GM12872 (cell line): ENCODE data around the gene SAP25.

Experiments used
- TF ChIP-seq, protein P1 (sequence below): IDR thresholded peaks from 3 replicates; pipeline ENCODE4 v1.5.1; 2011; ENCODE audit warnings: low read depth, mild to moderate bottlenecking, low read length, moderate library complexity; ENCODE audit not compliant: insufficient read depth

Gene SAP25

DNA sequence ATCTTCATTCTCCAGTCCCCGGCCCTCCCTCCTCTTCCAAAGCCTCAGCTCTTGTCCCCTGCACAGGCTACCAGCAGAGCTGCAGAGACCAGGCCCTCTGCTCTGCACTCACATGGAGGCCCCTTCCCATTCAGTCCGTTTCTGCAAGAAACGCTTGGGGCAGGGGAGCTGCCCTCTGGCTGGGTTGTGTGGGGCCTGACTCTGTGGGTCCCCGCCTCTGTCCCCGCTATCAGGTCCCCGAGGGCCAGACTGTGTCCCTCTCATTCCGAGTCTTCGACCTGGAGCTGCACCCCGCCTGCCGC lies 30.0 kb upstream of the SAP25 start:
- TF ChIP-seq, protein P1, sequence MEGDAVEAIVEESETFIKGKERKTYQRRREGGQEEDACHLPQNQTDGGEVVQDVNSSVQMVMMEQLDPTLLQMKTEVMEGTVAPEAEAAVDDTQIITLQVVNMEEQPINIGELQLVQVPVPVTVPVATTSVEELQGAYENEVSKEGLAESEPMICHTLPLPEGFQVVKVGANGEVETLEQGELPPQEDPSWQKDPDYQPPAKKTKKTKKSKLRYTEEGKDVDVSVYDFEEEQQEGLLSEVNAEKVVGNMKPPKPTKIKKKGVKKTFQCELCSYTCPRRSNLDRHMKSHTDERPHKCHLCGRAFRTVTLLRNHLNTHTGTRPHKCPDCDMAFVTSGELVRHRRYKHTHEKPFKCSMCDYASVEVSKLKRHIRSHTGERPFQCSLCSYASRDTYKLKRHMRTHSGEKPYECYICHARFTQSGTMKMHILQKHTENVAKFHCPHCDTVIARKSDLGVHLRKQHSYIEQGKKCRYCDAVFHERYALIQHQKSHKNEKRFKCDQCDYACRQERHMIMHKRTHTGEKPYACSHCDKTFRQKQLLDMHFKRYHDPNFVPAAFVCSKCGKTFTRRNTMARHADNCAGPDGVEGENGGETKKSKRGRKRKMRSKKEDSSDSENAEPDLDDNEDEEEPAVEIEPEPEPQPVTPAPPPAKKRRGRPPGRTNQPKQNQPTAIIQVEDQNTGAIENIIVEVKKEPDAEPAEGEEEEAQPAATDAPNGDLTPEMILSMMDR: no peak

DNA sequence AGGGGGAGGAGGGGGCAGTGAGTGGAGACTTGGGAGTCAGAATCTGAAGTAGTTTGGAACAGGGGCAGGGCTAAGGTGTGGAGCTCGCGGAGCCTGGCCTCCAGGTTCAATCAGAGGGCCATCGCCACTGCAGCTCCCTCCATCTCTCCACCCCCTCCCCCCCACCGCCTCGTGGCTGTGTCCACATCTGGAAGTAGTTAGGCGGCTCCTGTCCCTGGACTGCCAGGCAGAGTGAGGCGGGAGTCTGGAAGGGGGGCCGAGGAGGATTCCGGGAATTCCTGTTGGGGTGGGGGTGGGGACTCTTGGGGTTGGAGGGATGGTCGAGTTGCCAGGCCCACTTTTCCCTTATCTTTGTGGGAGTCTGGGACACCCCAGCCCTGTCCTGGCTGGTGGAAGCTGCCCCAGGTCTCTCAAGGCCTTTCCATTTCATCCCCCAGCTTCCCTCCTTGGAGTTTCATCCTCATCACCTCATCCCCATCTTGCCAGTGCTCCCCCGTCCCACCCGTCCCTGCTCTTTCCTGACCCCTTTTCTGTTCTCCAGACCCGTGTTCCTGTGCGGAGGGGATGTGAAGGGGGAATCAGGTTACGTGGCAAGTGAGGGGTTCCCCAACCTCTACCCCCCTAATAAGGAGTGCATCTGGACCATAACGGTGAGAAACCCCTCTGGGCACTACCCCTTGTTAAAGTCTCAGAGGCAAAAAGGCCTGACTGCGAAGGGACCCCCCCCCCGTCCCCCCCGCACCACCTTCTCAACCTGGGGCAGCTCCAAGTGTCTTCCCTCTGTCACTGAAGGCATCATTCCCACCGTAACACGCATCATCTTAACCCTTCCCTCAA lies 29.4 kb upstream of the SAP25 start:
- TF ChIP-seq, protein P1: no peak

DNA sequence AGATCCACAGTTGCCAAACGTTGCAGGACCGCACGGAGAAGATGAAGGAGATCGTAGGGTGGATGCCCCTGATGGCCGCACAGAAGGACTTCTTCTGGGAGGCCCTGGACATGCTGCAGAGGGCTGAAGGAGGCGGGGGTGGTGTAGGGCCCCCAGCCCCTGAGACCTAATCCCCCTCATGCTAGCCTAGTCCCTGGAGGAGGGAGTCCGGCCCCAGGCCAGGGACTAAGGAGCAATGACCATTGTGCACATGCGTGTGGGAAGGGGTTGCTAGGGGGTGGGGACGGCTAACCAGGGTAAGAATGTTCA lies 27.0 kb upstream of the SAP25 start:
- TF ChIP-seq, protein P1: no peak

DNA sequence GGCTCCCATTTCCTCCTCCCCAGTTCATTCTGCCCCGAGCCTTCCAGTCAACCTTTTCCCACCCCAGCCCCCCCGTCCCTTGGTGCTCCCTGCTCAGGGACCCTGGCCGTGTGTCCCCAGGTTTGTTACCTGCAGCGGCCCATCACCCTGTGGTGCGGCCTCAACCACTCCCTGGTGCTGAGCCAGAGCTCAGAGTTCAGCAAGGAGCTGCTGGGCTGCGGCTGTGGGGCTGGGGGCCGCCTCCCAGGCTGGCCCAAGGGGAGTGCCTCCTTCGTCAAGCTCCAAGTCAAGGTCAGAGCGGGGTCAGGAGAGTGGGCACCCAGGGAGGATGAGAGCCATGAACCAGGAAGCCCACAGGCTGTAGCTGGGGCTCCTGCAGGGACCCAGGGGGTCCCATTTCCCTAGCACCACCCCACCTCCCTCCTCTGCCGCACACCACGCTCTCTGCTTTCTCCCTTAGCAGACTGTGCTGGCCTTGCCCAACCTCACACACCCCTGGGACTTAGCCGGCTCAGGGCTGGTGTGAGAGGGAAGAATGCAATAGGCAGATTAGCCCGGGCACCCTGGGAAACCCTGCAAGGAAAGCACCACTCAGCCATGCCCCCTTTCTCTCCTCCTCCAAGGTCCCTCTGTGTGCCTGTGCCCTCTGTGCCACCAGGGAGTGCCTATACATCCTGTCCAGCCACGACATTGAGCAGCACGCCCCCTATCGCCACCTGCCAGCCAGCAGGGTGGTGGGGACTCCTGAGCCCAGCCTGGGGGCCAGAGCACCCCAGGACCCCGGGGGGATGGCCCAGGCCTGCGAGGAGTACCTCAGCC lies 26.4 kb upstream of the SAP25 start:
- TF ChIP-seq, protein P1: 0 out of 3 replicates have a peak, but pooled peaks have one; percentile 22

DNA sequence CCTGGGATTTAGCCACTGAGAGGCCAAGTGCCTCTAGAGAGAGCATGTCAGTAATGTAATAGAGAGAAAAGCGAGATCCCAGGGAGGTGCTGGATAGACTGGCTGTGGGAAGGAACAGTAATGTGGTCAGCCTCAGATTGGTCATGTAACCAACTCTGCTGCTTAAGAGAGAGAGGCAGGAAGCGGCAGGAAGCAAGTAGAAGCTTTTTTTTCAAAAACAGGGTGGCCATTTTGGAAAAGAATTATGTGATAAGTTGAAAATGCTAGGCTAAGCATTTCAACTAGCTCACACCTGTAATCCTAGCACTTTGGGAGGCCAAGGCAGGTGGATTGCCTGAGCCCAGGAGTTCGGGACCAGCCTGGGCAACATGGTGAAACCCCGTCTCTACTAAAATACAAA lies 24.7 kb upstream of the SAP25 start:
- TF ChIP-seq, protein P1: no peak

DNA sequence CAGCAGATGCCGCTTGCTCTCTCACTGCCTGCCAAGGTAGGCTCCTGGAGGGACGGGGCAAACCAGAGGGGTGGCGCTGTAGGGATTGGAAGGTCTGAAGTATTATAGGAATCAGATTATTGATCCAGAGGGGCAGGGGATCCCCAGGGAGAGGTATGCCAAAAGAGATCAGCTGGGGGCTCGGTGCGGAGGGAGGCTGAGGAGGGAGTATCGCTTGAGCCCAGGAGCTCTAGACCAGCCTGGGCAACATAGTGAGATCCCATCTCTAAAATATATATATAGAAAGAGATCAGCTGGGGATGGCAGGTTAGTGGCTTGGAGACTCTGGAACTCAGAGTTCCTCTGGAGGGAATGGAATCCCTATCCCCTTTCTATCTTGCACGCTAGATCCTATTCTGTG lies 21.5 kb upstream of the SAP25 start:
- TF ChIP-seq, protein P1: no peak

DNA sequence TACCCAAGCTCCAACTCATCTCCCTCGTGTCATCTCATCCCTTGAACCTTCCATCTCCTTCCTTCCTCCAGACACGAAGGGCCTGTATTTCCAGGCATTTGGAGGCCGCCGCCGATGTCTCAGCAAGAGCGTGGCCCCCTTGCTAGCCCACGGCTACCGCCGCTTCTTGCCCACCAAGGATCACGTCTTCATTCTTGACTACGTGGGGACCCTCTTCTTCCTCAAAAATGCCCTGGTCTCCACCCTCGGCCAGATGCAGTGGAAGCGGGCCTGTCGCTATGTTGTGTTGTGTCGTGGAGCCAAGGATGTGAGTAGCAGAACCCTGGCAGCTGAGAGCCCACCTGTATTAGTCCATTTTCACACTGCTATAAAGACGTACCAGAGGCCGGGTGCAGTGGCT lies 17.9 kb upstream of the SAP25 start:
- TF ChIP-seq, protein P1: no peak
